Activated naive CD4-positive, alpha-beta T cell treated with anti-CD3 and anti-CD28 coated beads for 36 hours (primary cell): ENCODE measurements around the gene CD300H. TPM values are rescaled to one million over a fixed set of nuclear protein-coding genes. Genes with fewer than 3 reads are reported as not detected.

Experiments used
- total RNA-seq, 2 experiments: library from RNA; stranded (reverse); gene quantifications; one replicate each; pipeline ENCODE4 v1.2.3, GENCODE V29; 2021

Gene CD300H
- total RNA-seq, 2 experiments from 2014 or later: not detected

Other genes starting within 250 kb of the CD300H start
- gene KIF19, start 241.3 kb downstream of the CD300H start, total RNA-seq: not detected
- not detected for gene BTBD17, start 205.6 kb downstream of the CD300H start, total RNA-seq
- gene GPR142, start 200.0 kb downstream of the CD300H start, total RNA-seq: not detected
- not detected for gene GPRC5C, start 135.4 kb downstream of the CD300H start, total RNA-seq
- gene CD300A, start 100.9 kb downstream of the CD300H start, total RNA-seq: 1 to 10 TPM; 1.3 to 1.8 TPM
- gene CD300LB, start 36.0 kb downstream of the CD300H start, total RNA-seq: not detected
- not detected for gene CD300C, start 21.4 kb downstream of the CD300H start, total RNA-seq
- gene CD300LD, start 24.8 kb upstream of the CD300H start, total RNA-seq: not detected
- gene CD300E, start 56.2 kb upstream of the CD300H start, total RNA-seq: not detected
- not detected for gene CD300LF, start 145.4 kb upstream of the CD300H start, total RNA-seq
- gene RAB37, start 169.7 kb upstream of the CD300H start, total RNA-seq: 1 to 10 TPM; 2.1 to 2.3 TPM
- gene NHERF1, start 181.1 kb upstream of the CD300H start, total RNA-seq: 10 to 100 TPM; 70.8 to 77.6 TPM
- gene NAT9, start 208.8 kb upstream of the CD300H start, total RNA-seq: 10 to 100 TPM; 42.1 to 43.9 TPM